Measurements from ENCODE around the gene CNOT4.

DNA sequence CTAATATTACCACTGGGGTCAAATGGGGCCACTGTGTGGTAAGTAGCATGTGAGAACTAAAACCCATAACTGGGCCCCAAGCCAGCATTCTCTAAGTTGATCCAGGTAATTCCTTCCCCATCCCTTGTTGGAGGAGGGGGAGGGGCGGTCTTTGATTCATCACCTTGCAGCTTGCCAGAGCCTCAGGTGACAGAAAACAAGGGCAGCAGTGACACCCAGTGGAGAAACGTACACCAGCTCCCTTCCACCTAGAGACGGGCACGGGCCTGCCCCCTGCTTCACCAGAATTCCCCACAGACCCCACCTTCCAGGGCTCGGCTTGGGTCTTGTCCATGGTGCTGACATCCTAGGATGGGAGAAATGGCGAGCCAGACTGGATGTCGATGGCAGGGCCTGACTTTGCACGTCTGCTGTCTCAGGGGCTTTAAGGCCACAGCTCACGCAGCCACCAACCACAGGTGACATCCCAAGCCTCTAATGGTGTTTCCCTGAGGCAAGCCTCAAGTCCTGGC is 174.2 kb downstream of the CNOT4 start:
- TF ChIP-seq CTCF (conservative IDR thresholded peaks at IDR 0.05; ENCODE audit: low read depth, low read length) (peak; percentile 84), EZH2 (IDR thresholded peaks at IDR 0.05; ENCODE audit: low read length, unreplicated experiment) (no peak), EZH2phosphoT487 (IDR thresholded peaks at IDR 0.05; ENCODE audit: borderline replicate concordance, low read length) (no peak)
